GM18526 (cell line): Measurements from ENCODE around the gene SLC35D1.

Experiments used
- POLR2A ChIP-seq: IDR thresholded peaks from 3 replicates; pipeline ENCODE4 v1.6.1; 2011; ENCODE audit not compliant: insufficient read length; ENCODE audit errors: extremely low read depth

The SLC35D1 gene

GRCh38 chr1:67018574-67018973 is 35.4 kb downstream of the SLC35D1 start:
- no peak for TF ChIP-seq POLR2A

- TF ChIP-seq POLR2A: no peak
Measured at GRCh38 chr1:67013573-67013972, 40.4 kb downstream of the SLC35D1 start.

- no peak for TF ChIP-seq POLR2A
Measured at GRCh38 chr1:67009792-67010191, 44.2 kb downstream of the SLC35D1 start.

- TF ChIP-seq POLR2A: no peak
Measured at GRCh38 chr1:67005068-67005467, 48.9 kb downstream of the SLC35D1 start.

GRCh38 chr1:67004176-67004575 is 49.8 kb downstream of the SLC35D1 start:
- no peak for TF ChIP-seq POLR2A

- TF ChIP-seq POLR2A: no peak
Measured at GRCh38 chr1:67001682-67002425, 52.1 kb downstream of the SLC35D1 start.

- TF ChIP-seq POLR2A: no peak
Measured at GRCh38 chr1:66999640-67000400, 54.1 kb downstream of the SLC35D1 start.

GRCh38 chr1:66998972-66999371 is 55.0 kb downstream of the SLC35D1 start:
- TF ChIP-seq POLR2A: no peak

- no peak for TF ChIP-seq POLR2A
Measured at GRCh38 chr1:66996018-66996682, 57.8 kb downstream of the SLC35D1 start.

- TF ChIP-seq POLR2A: no peak
Measured at GRCh38 chr1:66993076-66993475, 60.9 kb downstream of the SLC35D1 start.

GRCh38 chr1:66985835-66986234 is 68.1 kb downstream of the SLC35D1 start:
- TF ChIP-seq POLR2A: no peak

- TF ChIP-seq POLR2A: no peak
Measured at GRCh38 chr1:66984491-66984890, 69.5 kb downstream of the SLC35D1 start.

GRCh38 chr1:66982561-66983260 is 71.2 kb downstream of the SLC35D1 start:
- TF ChIP-seq POLR2A: no peak

- no peak for TF ChIP-seq POLR2A
Measured at GRCh38 chr1:66981679-66982078, 72.3 kb downstream of the SLC35D1 start.

- TF ChIP-seq POLR2A: no peak
Measured at GRCh38 chr1:66980745-66981367, 73.1 kb downstream of the SLC35D1 start.
